ENCODE results near the gene RASGRF1. TPM values are rescaled to one million over a fixed set of nuclear protein-coding genes. Genes with fewer than 3 reads are reported as not detected.

Gene RASGRF1
- total RNA-seq, 4 donors from 2014 or later: 0.14 to 0.75 (median 0.64) TPM; not detected in 1

GRCh38 chr15:78982736-78983135, 107.8 kb downstream of the RASGRF1 start:
- H3K4me3 ChIP-seq: no peak overlapping the region
- in situ Hi-C loops (cut with MboI; ENCODE audit: low pct_ligation_motif_present in 1 of 4, low pct_unique_long_range_greater_than_20kb in 1 of 4, low sequenced_read_pairs in 3 of 4) (no loop called here), intact Hi-C loops (cut with DNase I; ENCODE audit: low total_unique reads) (no loop called here)
- H3K27me3 ChIP-seq: no peaks in the 10 kb centered on the region
- peaks cover 0 to 10% (median 0%) of the 10 kb centered on the region in 4 donors for H3K4me1 ChIP-seq
- no peak for TF ChIP-seq POLR2A (IDR thresholded peaks at IDR 0.05)
- no peak for TF ChIP-seq POLR2AphosphoS5 (IDR thresholded peaks at IDR 0.05)
- no peak for TF ChIP-seq CTCF (IDR thresholded peaks at IDR 0.05)
- TF ChIP-seq EP300 (IDR thresholded peaks at IDR 0.05; ENCODE audit: low read depth): no peak
- 84 to 99% methylated on average over 8 to 10 of the region's 10 CpGs for WGBS, 2 donors (ENCODE audit: low coverage in 1 of 2)
- H3K36me3 ChIP-seq: no peaks in the 10 kb centered on the region
- no peaks in the 10 kb centered on the region for H3K9me3 ChIP-seq
- peak overlapping the region in 1 of 4 donors; percentile 29 for H3K27ac ChIP-seq
- DNase-seq: no peak

- in situ Hi-C loops (cut with MboI; ENCODE audit: low pct_ligation_motif_present in 1 of 4, low pct_unique_long_range_greater_than_20kb in 1 of 4, low sequenced_read_pairs in 3 of 4) (no loop called here), intact Hi-C loops (cut with DNase I; ENCODE audit: low total_unique reads) (no loop called here)
- no peak overlapping the region for H3K4me3 ChIP-seq
- H3K27me3 ChIP-seq: no peaks in the 10 kb centered on the region
- no peaks in the 10 kb centered on the region for H3K36me3 ChIP-seq
- peaks cover 0 to 10% (median 0%) of the 10 kb centered on the region in 4 donors for H3K4me1 ChIP-seq
- TF ChIP-seq POLR2A (IDR thresholded peaks at IDR 0.05) (no peak), CTCF (IDR thresholded peaks at IDR 0.05) (no peak), POLR2AphosphoS5 (IDR thresholded peaks at IDR 0.05) (no peak), EP300 (IDR thresholded peaks at IDR 0.05; ENCODE audit: low read depth) (no peak)
- no peaks in the 10 kb centered on the region for H3K9me3 ChIP-seq
- 90 to 100% methylated on average over 1 to 11 of the region's 11 CpGs for WGBS, 2 donors (ENCODE audit: low coverage in 1 of 2)
- no peak for DNase-seq
- no peak overlapping the region for H3K27ac ChIP-seq
These were observed 108.9 kb downstream of the RASGRF1 start for GRCh38 chr15:78981532-78982313.

GRCh38 chr15:78979456-78980320, 110.9 kb downstream of the RASGRF1 start:
- 54 to 72% methylated on average over 7 to 17 of the region's 17 CpGs for WGBS, 2 donors (ENCODE audit: low coverage in 1 of 2)
- Histone ChIP-seq H3K4me3 (no peak overlapping the region), H3K27ac (no peak overlapping the region), H3K36me3 (no peaks in the 10 kb centered on the region), H3K27me3 (no peaks in the 10 kb centered on the region), H3K4me1 (peaks cover 0 to 10% (median 0%) of the 10 kb centered on the region in 4 donors), H3K9me3 (no peaks in the 10 kb centered on the region)
- no peak for TF ChIP-seq POLR2A (IDR thresholded peaks at IDR 0.05)
- no peak for TF ChIP-seq EP300 (IDR thresholded peaks at IDR 0.05; ENCODE audit: low read depth)
- TF ChIP-seq POLR2AphosphoS5 (IDR thresholded peaks at IDR 0.05): peak in 1 of 3 donors; percentile 18
- peak; percentile 63 to 71 (median 66) for TF ChIP-seq CTCF (IDR thresholded peaks at IDR 0.05)
- in situ Hi-C loops (cut with MboI; ENCODE audit: low pct_ligation_motif_present in 1 of 4, low pct_unique_long_range_greater_than_20kb in 1 of 4, low sequenced_read_pairs in 3 of 4) (no loop called here), intact Hi-C loops (cut with DNase I; ENCODE audit: low total_unique reads) (loop anchor here (5.0 kb wide), 1 partner anchor 67 kb away; no protein-coding TSS in a partner anchor)
- peak; percentile 67 for DNase-seq

- H3K4me1 ChIP-seq: peaks cover 0 to 10% (median 0%) of the 10 kb centered on the region in 4 donors
- no peak overlapping the region for H3K4me3 ChIP-seq
- no peaks in the 10 kb centered on the region for H3K36me3 ChIP-seq
- TF ChIP-seq POLR2A (IDR thresholded peaks at IDR 0.05): no peak
- in situ Hi-C loops (cut with MboI; ENCODE audit: low pct_ligation_motif_present in 1 of 4, low pct_unique_long_range_greater_than_20kb in 1 of 4, low sequenced_read_pairs in 3 of 4): no loop called here
- no peak overlapping the region for H3K27ac ChIP-seq
- no peaks in the 10 kb centered on the region for H3K27me3 ChIP-seq
- WGBS, 2 donors (ENCODE audit: low coverage in 1 of 2): 83 to 96% methylated on average over 5 to 19 of the region's 19 CpGs
- intact Hi-C loops (cut with DNase I; ENCODE audit: low total_unique reads): loop anchor here (5.0 kb wide), 1 partner anchor 66 kb away; no protein-coding TSS in a partner anchor
- no peak for DNase-seq
- no peaks in the 10 kb centered on the region for H3K9me3 ChIP-seq
These were observed 111.9 kb downstream of the RASGRF1 start for GRCh38 chr15:78978601-78979179.
